KMS-11 (cell line): Measurements from ENCODE around the gene LARP1.
A peak's percentile ranks its signal among the peaks of the same experiment; 100 is the strongest.

ENCODE experiments used
- H2AFZ ChIP-seq: fragments of 200-600 bp; sonication (generic); 2 replicates; pipeline ENCODE4 v1.6.1; 2016; ENCODE audit warnings: antibody characterized with exemption, mixed run types, low read depth
- H3K27ac ChIP-seq: fragments of 200-600 bp; sonication (generic); 2 replicates; pipeline ENCODE4 v1.6.1; 2016; ENCODE audit warnings: mild to moderate bottlenecking, mixed run types
- H3K27me3 ChIP-seq: fragments of 200-600 bp; sonication (generic); 2 replicates; pipeline ENCODE4 v1.6.1; 2017; ENCODE audit warnings: mild to moderate bottlenecking, low read depth, mixed run types, moderate library complexity; ENCODE audit not compliant: insufficient read depth
- H3K36me3 ChIP-seq: fragments of 200-600 bp; sonication (generic); 2 replicates; pipeline ENCODE4 v1.6.1; 2017; ENCODE audit warnings: mild to moderate bottlenecking, mixed run types; ENCODE audit not compliant: insufficient read depth
- H3K4me1 ChIP-seq: fragments of 200-600 bp; sonication (generic); 2 replicates; pipeline ENCODE4 v1.6.1; 2016; ENCODE audit warnings: mild to moderate bottlenecking, low read depth, mixed run types; ENCODE audit not compliant: poor library complexity, severe bottlenecking
- H3K4me2 ChIP-seq: fragments of 200-600 bp; sonication (generic); 2 replicates; pipeline ENCODE4 v1.7.0; 2016; ENCODE audit warnings: mild to moderate bottlenecking, mixed run types
- H3K4me3 ChIP-seq: fragments of 200-600 bp; sonication (generic); IDR thresholded peaks from 2 replicates; pipeline ENCODE4 v1.6.1; 2017; ENCODE audit warnings: low read depth, low read length, mixed read lengths; ENCODE audit not compliant: insufficient read depth
- H3K79me2 ChIP-seq: fragments of 200-600 bp; sonication (generic); 2 replicates; pipeline ENCODE4 v1.6.1; 2016; ENCODE audit warnings: low read depth, mixed run types; ENCODE audit not compliant: insufficient read depth
- H3K9ac ChIP-seq: fragments of 200-600 bp; sonication (generic); 2 replicates; pipeline ENCODE4 v1.6.1; 2016; ENCODE audit warnings: mild to moderate bottlenecking, mixed run types
- H4K20me1 ChIP-seq: fragments of 200-600 bp; sonication (generic); 2 replicates; pipeline ENCODE4 v1.6.1; 2016; ENCODE audit warnings: mild to moderate bottlenecking, mixed run types; ENCODE audit not compliant: insufficient read depth
- TF ChIP-seq, protein P1 (sequence below): fragments of 200-600 bp; sonication (generic); conservative IDR thresholded peaks from 2 replicates; pipeline ENCODE4 v1.6.1; 2017; ENCODE audit warnings: low read depth, mild to moderate bottlenecking, antibody characterized with exemption, low read length, moderate library complexity, mixed read lengths

The LARP1 gene

DNA sequence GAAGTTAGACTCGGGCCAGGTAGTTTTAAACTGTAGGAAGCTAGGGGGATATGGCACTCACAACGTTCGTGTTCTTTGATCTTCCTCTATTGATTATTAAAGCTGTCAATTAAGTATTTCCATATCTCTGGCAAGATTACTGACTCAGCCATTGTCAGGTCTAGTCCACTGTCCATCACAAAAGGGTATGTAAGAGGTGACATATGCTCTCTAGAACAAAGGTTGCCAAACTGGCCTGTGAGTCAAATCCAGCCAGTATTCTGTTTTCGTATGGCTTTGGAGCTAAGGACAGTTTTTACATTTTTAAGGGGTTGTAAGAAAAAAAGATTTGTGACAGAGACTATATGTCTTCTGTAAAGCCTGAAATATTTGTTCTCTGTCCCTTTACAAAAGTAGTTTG, 51.0 kb downstream of the LARP1 start:
- Histone ChIP-seq H3K79me2 (peaks cover 4% of the 10 kb centered on the region; the same call in 1 of the 2 replicates), H3K4me3 (no peak overlapping the region), H4K20me1 (no peaks in the 10 kb centered on the region), H3K4me2 (no peak overlapping the region), H3K27me3 (no peaks in the 10 kb centered on the region), H3K9ac (no peak overlapping the region), H3K36me3 (no peaks in the 10 kb centered on the region), H3K27ac (no peak overlapping the region), H3K4me1 (no peaks in the 10 kb centered on the region), H2AFZ (no peak overlapping the region)
- TF ChIP-seq, protein P1, sequence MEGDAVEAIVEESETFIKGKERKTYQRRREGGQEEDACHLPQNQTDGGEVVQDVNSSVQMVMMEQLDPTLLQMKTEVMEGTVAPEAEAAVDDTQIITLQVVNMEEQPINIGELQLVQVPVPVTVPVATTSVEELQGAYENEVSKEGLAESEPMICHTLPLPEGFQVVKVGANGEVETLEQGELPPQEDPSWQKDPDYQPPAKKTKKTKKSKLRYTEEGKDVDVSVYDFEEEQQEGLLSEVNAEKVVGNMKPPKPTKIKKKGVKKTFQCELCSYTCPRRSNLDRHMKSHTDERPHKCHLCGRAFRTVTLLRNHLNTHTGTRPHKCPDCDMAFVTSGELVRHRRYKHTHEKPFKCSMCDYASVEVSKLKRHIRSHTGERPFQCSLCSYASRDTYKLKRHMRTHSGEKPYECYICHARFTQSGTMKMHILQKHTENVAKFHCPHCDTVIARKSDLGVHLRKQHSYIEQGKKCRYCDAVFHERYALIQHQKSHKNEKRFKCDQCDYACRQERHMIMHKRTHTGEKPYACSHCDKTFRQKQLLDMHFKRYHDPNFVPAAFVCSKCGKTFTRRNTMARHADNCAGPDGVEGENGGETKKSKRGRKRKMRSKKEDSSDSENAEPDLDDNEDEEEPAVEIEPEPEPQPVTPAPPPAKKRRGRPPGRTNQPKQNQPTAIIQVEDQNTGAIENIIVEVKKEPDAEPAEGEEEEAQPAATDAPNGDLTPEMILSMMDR: no peak

DNA sequence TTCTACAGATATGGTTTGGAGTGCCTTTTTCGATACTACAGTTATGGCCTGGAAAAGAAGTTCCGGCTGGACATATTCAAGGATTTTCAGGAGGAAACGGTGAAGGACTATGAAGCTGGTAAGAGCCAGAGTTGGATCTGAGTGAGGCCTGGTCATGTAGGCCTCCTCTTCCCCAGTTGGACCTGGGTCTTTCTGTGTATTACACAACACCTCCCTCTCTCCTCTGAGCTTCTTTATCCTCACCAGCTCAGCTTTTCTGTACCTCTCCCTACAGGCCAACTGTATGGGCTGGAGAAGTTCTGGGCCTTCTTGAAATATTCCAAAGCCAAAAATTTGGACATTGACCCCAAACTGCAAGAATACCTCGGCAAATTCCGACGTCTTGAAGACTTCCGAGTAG, 56.1 kb downstream of the LARP1 start:
- Histone ChIP-seq H3K4me3 (no peak overlapping the region), H4K20me1 (no peaks in the 10 kb centered on the region), H3K79me2 (no peaks in the 10 kb centered on the region), H3K27me3 (no peaks in the 10 kb centered on the region), H2AFZ (no peak overlapping the region), H3K27ac (no peak overlapping the region), H3K4me1 (no peaks in the 10 kb centered on the region), H3K36me3 (no peaks in the 10 kb centered on the region), H3K9ac (no peak overlapping the region), H3K4me2 (no peak overlapping the region)
- TF ChIP-seq, protein P1: no peak

DNA sequence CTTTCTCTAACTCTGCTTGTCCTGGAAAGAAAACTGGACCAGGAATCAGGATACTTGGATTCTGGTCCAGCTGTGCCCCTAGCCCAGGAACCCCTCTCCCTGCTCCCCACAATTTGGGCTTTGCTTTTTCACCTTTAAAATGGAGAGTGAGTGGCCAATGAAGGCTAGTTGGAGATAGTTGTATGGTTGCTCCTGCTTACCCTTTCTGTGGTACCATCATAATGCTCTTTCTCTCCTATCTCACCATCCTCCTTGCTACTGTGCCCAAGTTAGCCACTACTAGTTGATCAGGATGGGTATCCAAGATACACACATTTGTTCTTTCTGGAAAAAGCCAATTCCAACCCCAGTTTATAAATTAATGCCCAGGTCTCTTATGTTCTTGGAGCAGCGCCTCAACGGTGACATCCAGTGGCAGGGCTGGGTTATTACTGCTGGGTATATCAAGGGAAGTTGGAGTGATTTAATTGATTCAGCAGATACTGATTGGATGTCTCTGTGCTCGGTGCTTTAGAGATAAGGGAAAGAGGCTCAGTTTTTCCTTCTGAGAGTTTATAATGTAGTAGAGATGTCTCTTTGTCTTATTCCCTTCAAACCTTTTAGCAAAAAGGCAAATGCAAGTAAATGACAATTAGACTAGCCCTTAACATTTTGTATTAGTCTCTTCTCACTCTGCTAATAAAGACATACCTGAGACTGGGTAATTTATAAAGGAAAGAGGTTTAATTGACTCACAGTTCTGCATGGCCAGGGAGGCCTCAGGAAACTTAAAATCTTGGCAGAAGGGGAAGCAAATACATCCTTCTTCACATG, 56.7 kb downstream of the LARP1 start:
- no peaks in the 10 kb centered on the region for H4K20me1 ChIP-seq
- no peaks in the 10 kb centered on the region for H3K27me3 ChIP-seq

DNA sequence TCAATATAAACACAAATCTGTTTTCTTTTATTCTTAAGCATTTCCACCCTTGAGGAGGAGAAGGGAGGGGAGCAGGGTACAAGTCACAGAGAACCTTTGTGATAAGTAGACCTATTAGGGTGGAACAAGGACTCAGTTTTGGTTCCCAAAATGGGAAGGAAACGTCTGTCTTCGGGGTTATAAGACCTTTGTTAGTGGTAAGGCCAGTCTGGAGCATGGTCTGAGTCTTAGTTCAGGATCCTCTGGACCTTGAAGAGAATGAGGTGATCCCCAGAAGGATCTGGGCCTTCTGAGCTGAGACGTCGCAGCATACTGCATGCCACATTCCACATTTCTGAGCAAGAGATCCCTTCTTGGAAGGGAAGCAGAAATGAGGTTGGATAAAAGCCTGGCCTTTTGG, 58.0 kb downstream of the LARP1 start:
- H3K36me3 ChIP-seq: no peaks in the 10 kb centered on the region
- H3K27me3 ChIP-seq: no peaks in the 10 kb centered on the region
- no peaks in the 10 kb centered on the region for H3K79me2 ChIP-seq
- no peak overlapping the region for H3K4me2 ChIP-seq
- H2AFZ ChIP-seq: no peak overlapping the region
- H3K4me3 ChIP-seq: no peak overlapping the region
- TF ChIP-seq, protein P1: no peak
- H4K20me1 ChIP-seq: no peaks in the 10 kb centered on the region
- H3K4me1 ChIP-seq: no peaks in the 10 kb centered on the region
- H3K9ac ChIP-seq: no peak overlapping the region
- no peak overlapping the region for H3K27ac ChIP-seq

More for the DNA sequence above, 56.7 kb downstream of the LARP1 start:
- Histone ChIP-seq H3K27ac (no peak overlapping the region), H3K4me2 (no peak overlapping the region), H3K9ac (no peak overlapping the region), H3K36me3 (no peaks in the 10 kb centered on the region), H2AFZ (no peak overlapping the region), H3K4me3 (no peak overlapping the region), H3K4me1 (no peaks in the 10 kb centered on the region), H3K79me2 (no peaks in the 10 kb centered on the region)
- TF ChIP-seq, protein P1: peak; percentile 81
